ENCODE results near the gene JAZF1. TPM values are rescaled to one million over a fixed set of nuclear protein-coding genes. Genes with fewer than 3 reads are reported as not detected.

The JAZF1 gene
- total and polyA plus RNA-seq, 2 donors (not counting 1 experiment from before 2014, with no cell fraction given), result 14.0 to 38.6 TPM

DNA sequence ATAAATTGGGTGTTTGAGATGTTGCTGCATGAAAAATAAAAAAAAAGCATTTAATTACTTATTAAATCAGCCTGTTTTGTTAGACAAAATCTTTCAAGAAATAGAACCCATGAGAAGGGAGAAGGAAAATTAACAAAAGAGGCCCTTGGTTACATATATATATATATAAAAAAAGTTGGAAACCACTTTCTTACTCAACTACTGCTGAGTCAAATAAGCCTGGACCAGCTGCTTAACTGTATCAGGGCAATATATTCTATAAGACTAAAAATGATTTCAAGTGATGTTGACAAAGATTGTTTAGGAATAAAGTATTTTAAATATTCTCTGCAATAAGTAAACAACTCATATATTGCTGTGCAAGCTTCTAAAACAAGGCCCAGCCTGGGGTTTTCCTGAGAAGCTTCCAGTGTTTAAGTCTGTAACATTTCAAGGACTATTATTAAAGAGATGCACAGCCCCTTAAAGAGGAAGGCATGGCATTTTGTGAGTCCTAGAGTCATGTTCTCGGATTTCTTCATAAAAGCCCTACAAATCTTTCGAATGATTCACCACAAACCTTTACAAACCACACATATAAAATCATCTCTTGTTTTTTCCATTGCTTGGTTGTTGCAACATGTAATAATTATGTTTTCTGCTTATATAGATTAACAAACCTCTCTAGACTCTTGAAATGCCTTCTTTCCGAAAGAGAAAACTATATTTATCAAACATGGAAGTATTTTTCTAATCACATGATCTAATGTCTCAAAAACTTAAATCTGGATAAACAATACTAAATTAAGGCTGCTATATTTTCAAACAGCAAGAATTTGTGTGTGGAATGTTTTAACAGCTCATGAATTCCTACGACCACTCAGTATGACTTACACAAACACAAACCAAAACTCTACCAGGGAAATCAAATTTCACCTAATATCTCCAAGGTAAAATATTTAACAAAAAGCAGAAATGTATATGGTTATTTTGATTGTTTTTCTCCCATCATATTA lies 14.3 kb downstream of the JAZF1 start:
- Mint-ChIP-seq H3K4me3 (no peak overlapping the region), H3K4me1 (peaks cover 93% of the 10 kb centered on the region), H3K9me3 (ENCODE audit: insufficient read depth) (no peaks in the 10 kb centered on the region), H3K27me3 (no peaks in the 10 kb centered on the region), H3K27ac (no peak overlapping the region)
- POLR2A ChIA-PET, result interaction anchor here (1.3 to 1.9 kb wide), 2 partner anchors 8 to 13 kb away, joined by 4 to 7 read pairs; no protein-coding TSS in a partner anchor
- Histone ChIP-seq H3K27me3 (replicated peaks in 1 of 4; ENCODE audit: control extremely low read depth in 1 of 4, control insufficient read depth in 3 of 4, insufficient read depth in 4 of 4, low read length in 3 of 4) (no peaks in the 10 kb centered on the region), H3K9ac (ENCODE audit: low read length) (peak overlapping the region; percentile 39), H4K20me1 (ENCODE audit: control insufficient read depth, insufficient read depth, low read length, poor library complexity, severe bottlenecking) (no peaks in the 10 kb centered on the region), H3K79me2 (ENCODE audit: control insufficient read depth, insufficient read depth, low read length) (peaks cover 100% of the 10 kb centered on the region), H3K9me3 (ENCODE audit: control extremely low read depth in 1 of 3, control insufficient read depth in 2 of 3, insufficient read depth in 1 of 3, low read length in 2 of 3) (no peaks in the 10 kb centered on the region), H3K4me1 (ENCODE audit: control insufficient read depth in 2 of 2, insufficient read depth in 2 of 2, low read length in 2 of 2) (peaks cover 95% of the 10 kb centered on the region in 2 donors), H2AFZ (ENCODE audit: insufficient read depth, low read depth, low read length, poor library complexity, severe bottlenecking) (no peak overlapping the region), H3K27ac (ENCODE audit: low read length in 2 of 2) (peak overlapping the region; percentile 56 to 59), H3K4me2 (replicated peaks; ENCODE audit: low read depth, low read length, poor library complexity, severe bottlenecking) (peak overlapping the region; percentile 68), H3K36me3 (replicated peaks in 1 of 2; ENCODE audit: control extremely low read depth in 1 of 2, control insufficient read depth in 1 of 2, extremely low read depth in 1 of 2, insufficient read depth in 2 of 2, low read length in 1 of 2) (peaks cover 3 to 4% of the 10 kb centered on the region in 2 experiments), H3K4me3 (ENCODE audit: control extremely low read depth in 1 of 5, extremely low read depth in 1 of 5, insufficient read depth in 1 of 5, low read depth in 2 of 5, low read length in 4 of 5) (peak overlapping the region in 1 of 5 experiments; percentile 38)
- intact Hi-C loops (cut with micrococcal nuclease), result loop anchor here (1.0 to 2.0 kb wide), 2 partner anchors 11 to 13 kb away; no protein-coding TSS in a partner anchor
- WGBS (ENCODE audit: insufficient coverage), result no CpG with 5 or more reads among the region's 4 CpGs
- TF ChIP-seq EZH2 (IDR thresholded peaks at IDR 0.05; ENCODE audit: borderline replicate concordance, insufficient read depth, low read depth, low read length, poor library complexity, severe bottlenecking) (no peak), CTCF (IDR thresholded peaks at IDR 0.05) (no peak)
- CTCF ChIA-PET, result interaction anchor here (0.5 to 6.6 kb wide), 11 partner anchors 9 to 503 kb away, joined by 3 to 23 read pairs (median 3); no protein-coding TSS in a partner anchor
- no peak for DNase-seq
- ATAC-seq (ENCODE audit: low read depth), result no peak

Data from B cell (primary cell).